Measurements from ENCODE around the gene DYSF.

GRCh38 chr2:71502941-71503738 lies 49.8 kb downstream of the DYSF start:
- TF ChIP-seq BHLHE40 (IDR thresholded peaks at IDR 0.05; ENCODE audit: borderline replicate concordance) (no peak), CTBP1 (IDR thresholded peaks at IDR 0.05; ENCODE audit: borderline replicate concordance) (no peak), FOXK2 (IDR thresholded peaks at IDR 0.05) (no peak), ELF4 (IDR thresholded peaks at IDR 0.05) (no peak), SP1 (IDR thresholded peaks at IDR 0.05) (no peak), SUZ12 (IDR thresholded peaks at IDR 0.05) (no peak), L3MBTL2 (conservative IDR thresholded peaks at IDR 0.05) (no peak), NFRKB (IDR thresholded peaks at IDR 0.05) (no peak), ZNF384 (IDR thresholded peaks at IDR 0.05) (no peak), FOXM1 (IDR thresholded peaks at IDR 0.05; ENCODE audit: borderline replicate concordance) (no peak)
